ENCODE measurements around the gene GDF15. TPM values are rescaled to one million over a fixed set of nuclear protein-coding genes. Genes with fewer than 3 reads are reported as not detected.
A peak's percentile ranks its signal among the peaks of the same experiment; 100 is the strongest.
"Not testable (repeated sequence)": the region's sequence is repeated elsewhere in the genome, so short reads cannot be mapped to it uniquely, and the experiment has no call there.

The GDF15 gene
- polyA plus RNA-seq, 1 donor from 2014 or later: not detected

GRCh38 chr19:18379803-18380747 lies 5.9 kb upstream of the GDF15 start:
- Mint-ChIP-seq H3K27ac (no peak overlapping the region), H3K9me3 (no peaks in the 10 kb centered on the region), H3K36me3 (no peaks in the 10 kb centered on the region), H3K4me3 (no peak overlapping the region), H3K27me3 (peaks cover 36% of the 10 kb centered on the region), H3K4me1 (no peaks in the 10 kb centered on the region)

- H3K27ac Mint-ChIP-seq: no peak overlapping the region
- H3K36me3 Mint-ChIP-seq: no peaks in the 10 kb centered on the region
- H3K27me3 Mint-ChIP-seq: peaks cover 43% of the 10 kb centered on the region
- no peaks in the 10 kb centered on the region for H3K9me3 Mint-ChIP-seq
- no peaks in the 10 kb centered on the region for H3K4me1 Mint-ChIP-seq
- no peak overlapping the region for H3K4me3 Mint-ChIP-seq
Observed at GRCh38 chr19:18380843-18381242, 5.1 kb upstream of the GDF15 start.

GRCh38 chr19:18383622-18384021 lies 2.3 kb upstream of the GDF15 start:
- H3K4me3 Mint-ChIP-seq, H3K4me1 Mint-ChIP-seq, H3K9me3 Mint-ChIP-seq, H3K27ac Mint-ChIP-seq, H3K36me3 Mint-ChIP-seq: not testable (repeated sequence)
- H3K27me3 Mint-ChIP-seq: peaks cover 35% of the 10 kb centered on the region

- Mint-ChIP-seq H3K36me3 (no peaks in the 10 kb centered on the region), H3K4me3 (no peak overlapping the region), H3K27ac (peak overlapping the region in 2 of 3 donors; percentile 5 to 21), H3K4me1 (peaks cover 3 to 8% (median 7%) of the 10 kb centered on the region in 3 donors), H3K9me3 (no peaks in the 10 kb centered on the region), H3K27me3 (peaks cover 26% of the 10 kb centered on the region)
Observed at GRCh38 chr19:18384775-18385174, 1.2 kb upstream of the GDF15 start.

- no peak overlapping the region for H3K4me3 Mint-ChIP-seq
- no peaks in the 10 kb centered on the region for H3K36me3 Mint-ChIP-seq
- H3K27me3 Mint-ChIP-seq: peaks cover 22% of the 10 kb centered on the region
- no peaks in the 10 kb centered on the region for H3K9me3 Mint-ChIP-seq
- H3K27ac Mint-ChIP-seq: no peak overlapping the region
- peaks cover 3 to 8% (median 7%) of the 10 kb centered on the region in 3 donors for H3K4me1 Mint-ChIP-seq
Observed at GRCh38 chr19:18385359-18385674, 641 bp upstream of the GDF15 start.

- peak overlapping the region in 1 of 3 donors; percentile 59 for H3K27ac Mint-ChIP-seq
- no peaks in the 10 kb centered on the region for H3K36me3 Mint-ChIP-seq
- H3K27me3 Mint-ChIP-seq: peaks cover 20% of the 10 kb centered on the region
- no peaks in the 10 kb centered on the region for H3K9me3 Mint-ChIP-seq
- no peak overlapping the region for H3K4me3 Mint-ChIP-seq
- H3K4me1 Mint-ChIP-seq: peaks cover 3 to 11% (median 8%) of the 10 kb centered on the region in 3 donors
Observed at GRCh38 chr19:18386543-18387271, 749 bp downstream of the GDF15 start.

GRCh38 chr19:18388100-18388959 lies 2.4 kb downstream of the GDF15 start:
- Mint-ChIP-seq H3K4me3 (peak overlapping the region; percentile 49 to 85 (median 62)), H3K27me3 (peaks cover 18% of the 10 kb centered on the region), H3K4me1 (peaks cover 14 to 19% (median 16%) of the 10 kb centered on the region in 3 donors), H3K36me3 (no peaks in the 10 kb centered on the region), H3K9me3 (no peaks in the 10 kb centered on the region), H3K27ac (peak overlapping the region in 2 of 3 donors; percentile 53 to 81)

- peaks cover 24% of the 10 kb centered on the region for H3K27me3 Mint-ChIP-seq
- peak overlapping the region in 3 of 4 donors; percentile 34 to 66 (median 57) for H3K4me3 Mint-ChIP-seq
- H3K36me3 Mint-ChIP-seq: no peaks in the 10 kb centered on the region
- peak overlapping the region; percentile 27 to 81 (median 73) for H3K27ac Mint-ChIP-seq
- H3K9me3 Mint-ChIP-seq: no peaks in the 10 kb centered on the region
- peaks cover 21 to 24% (median 23%) of the 10 kb centered on the region in 3 donors for H3K4me1 Mint-ChIP-seq
Observed at GRCh38 chr19:18388960-18389725, 3.2 kb downstream of the GDF15 start.

GRCh38 chr19:18389726-18390064 lies 3.7 kb downstream of the GDF15 start:
- Mint-ChIP-seq H3K27me3 (peaks cover 21% of the 10 kb centered on the region), H3K27ac (peak overlapping the region in 1 of 3 donors; percentile 81), H3K9me3 (no peaks in the 10 kb centered on the region), H3K4me1 (peaks cover 21 to 24% (median 23%) of the 10 kb centered on the region in 3 donors), H3K4me3 (no peak overlapping the region), H3K36me3 (no peaks in the 10 kb centered on the region)

- Mint-ChIP-seq H3K36me3 (no peaks in the 10 kb centered on the region), H3K9me3 (no peaks in the 10 kb centered on the region), H3K4me3 (peak overlapping the region in 2 of 4 donors; percentile 25 to 45), H3K27ac (peak overlapping the region; percentile 28 to 81 (median 73)), H3K27me3 (peaks cover 18% of the 10 kb centered on the region), H3K4me1 (peaks cover 21 to 24% (median 23%) of the 10 kb centered on the region in 3 donors)
Observed at GRCh38 chr19:18390065-18390907, 4.3 kb downstream of the GDF15 start.

GRCh38 chr19:18391509-18392075 lies 5.6 kb downstream of the GDF15 start:
- H3K36me3 Mint-ChIP-seq: no peaks in the 10 kb centered on the region
- peaks cover 21 to 24% (median 23%) of the 10 kb centered on the region in 3 donors for H3K4me1 Mint-ChIP-seq
- peak overlapping the region in 2 of 3 donors; percentile 28 to 75 for H3K27ac Mint-ChIP-seq
- no peaks in the 10 kb centered on the region for H3K9me3 Mint-ChIP-seq
- H3K27me3 Mint-ChIP-seq: peaks cover 13% of the 10 kb centered on the region
- no peak overlapping the region for H3K4me3 Mint-ChIP-seq

- H3K4me3 Mint-ChIP-seq: peak overlapping the region in 3 of 4 donors; percentile 21 to 65 (median 65)
- no peaks in the 10 kb centered on the region for H3K36me3 Mint-ChIP-seq
- peaks cover 21 to 24% (median 23%) of the 10 kb centered on the region in 3 donors for H3K4me1 Mint-ChIP-seq
- peak overlapping the region in 1 of 3 donors; percentile 75 for H3K27ac Mint-ChIP-seq
- peaks cover 13% of the 10 kb centered on the region for H3K27me3 Mint-ChIP-seq
- no peaks in the 10 kb centered on the region for H3K9me3 Mint-ChIP-seq
Observed at GRCh38 chr19:18392417-18392816, 6.5 kb downstream of the GDF15 start.

GRCh38 chr19:18392926-18393325 lies 7.0 kb downstream of the GDF15 start:
- Mint-ChIP-seq H3K27ac (peak overlapping the region in 1 of 3 donors; percentile 75), H3K27me3 (peaks cover 16% of the 10 kb centered on the region), H3K9me3 (no peaks in the 10 kb centered on the region), H3K4me1 (peaks cover 23 to 29% (median 26%) of the 10 kb centered on the region in 3 donors), H3K4me3 (peak overlapping the region in 1 of 4 donors; percentile 41), H3K36me3 (no peaks in the 10 kb centered on the region)

Measured in IgD-negative memory B cell (primary cell).